HepG2 (cell line): ENCODE data around the gene MRPS14. TPM values are rescaled to one million over a fixed set of nuclear protein-coding genes. Genes with fewer than 3 reads are reported as not detected.
A peak's percentile ranks its signal among the peaks of the same experiment; 100 is the strongest.

Source experiments
- ATAC-seq: fragments of 200-7000 bp; cut with Tn5 transposase; 3 replicates; pipeline ENCODE4 v1.9.1; 2020; ENCODE audit warnings: mild to moderate bottlenecking, moderate library complexity
- BruUV-seq: library from RNA; stranded (reverse); fragments of 400-500 nt; replicated peaks from 2 replicates; lab custom pipeline; 2021; lab: Mats Ljungman, UMichigan
- CTCF ChIA-PET: fragments of 300-600 bp; formaldehyde crosslinking; extraction: SDS; loops from one replicate; lab custom pipeline; 2021; ENCODE audit warnings: low total read pairs, inconsistent platforms, low intra/inter-chr PET ratio; lab: Yijun Ruan, JAX
- POLR2A ChIA-PET: fragments of 350-600 bp; sonication (Branson Sonifier 250); formaldehyde crosslinking; loops from one replicate; lab custom pipeline; 2020; ENCODE audit warnings: antibody characterized with exemption, inconsistent platforms; lab: Yijun Ruan, JAX
- DNase-seq: peaks from one replicate; pipeline ENCODE4 v3.0.0-alpha.2; 2015; ENCODE audit warnings: low spot score
- FAIRE-seq: peaks from 3 replicates; lab custom pipeline; 2011; peaks lifted over from hg19 to GRCh38; lab: Jason Lieb, UNC
- H2AFZ ChIP-seq: one replicate; pipeline ENCODE4 v1.6.1; 2011; ENCODE audit warnings: low read length, inconsistent platforms
- H3K27ac ChIP-seq: fragments of 300-600 bp; 3 replicates; pipeline ENCODE4 v1.8.0; 2011; ENCODE audit warnings: mixed run types, mild to moderate bottlenecking, mixed read lengths, low read length, inconsistent platforms; ENCODE audit not compliant: insufficient read depth; ENCODE audit errors: extremely low read length
- H3K27me3 ChIP-seq, 2 experiments: fragments of 200-600 bp in 1 of 2; 2 replicates in 1 of 2; 3 replicates in 1 of 2; pipeline versions ENCODE4 v1.6.0 to v1.8.0; 2011; ENCODE audit warnings: low read length in 2 of 2, mild to moderate bottlenecking in 2 of 2, moderate library complexity in 2 of 2, inconsistent platforms in 1 of 2; ENCODE audit not compliant: insufficient read depth in 2 of 2, control insufficient read depth in 1 of 2
- H3K36me3 ChIP-seq, 2 experiments: fragments of 200-600 bp in 1 of 2; replicated peaks in 1 of 2; 2 replicates in 1 of 2; 3 replicates in 1 of 2; pipeline versions ENCODE4 v1.5.1 to v1.8.0; 2011; ENCODE audit warnings: low read length in 2 of 2, inconsistent platforms in 1 of 2; ENCODE audit not compliant: insufficient read depth in 2 of 2, control insufficient read depth in 1 of 2
- H3K4me1 ChIP-seq: 2 replicates; pipeline ENCODE4 v1.5.1; 2012; ENCODE audit warnings: low read length, inconsistent platforms; ENCODE audit not compliant: insufficient read depth
- H3K4me2 ChIP-seq: 2 replicates; pipeline ENCODE4 v1.6.0; 2011; ENCODE audit warnings: low read depth, low read length, inconsistent platforms
- H3K4me3 ChIP-seq, 3 experiments: fragments of 200-600 bp in 1 of 3; sonication (generic), shearing (Covaris generic) in 1 of 3; replicated peaks in 1 of 3; 2 replicates each; pipeline ENCODE4 v1.5.1; 2011 to 2016; ENCODE audit warnings: low read length in 3 of 3, inconsistent platforms in 2 of 3, low read depth in 2 of 3, mild to moderate bottlenecking in 2 of 3, control low read depth in 1 of 3, mixed read lengths in 1 of 3; ENCODE audit not compliant: insufficient read depth in 1 of 3
- H3K79me2 ChIP-seq: one replicate; pipeline ENCODE4 v1.6.1; 2011; ENCODE audit warnings: low read length, inconsistent platforms; ENCODE audit not compliant: insufficient read depth
- H3K9ac ChIP-seq: 2 replicates; pipeline ENCODE4 v1.6.0; 2011; ENCODE audit warnings: mild to moderate bottlenecking, low read depth, low read length, inconsistent platforms; ENCODE audit not compliant: insufficient read depth
- H3K9me3 ChIP-seq: 2 replicates; pipeline ENCODE4 v1.5.1; 2012; ENCODE audit warnings: mild to moderate bottlenecking, low read length
- H4K20me1 ChIP-seq: 2 replicates; pipeline ENCODE4 v1.6.0; 2011; ENCODE audit warnings: inconsistent platforms, mild to moderate bottlenecking, low read length, moderate library complexity; ENCODE audit not compliant: insufficient read depth
- CEBPB ChIP-seq: IDR thresholded peaks from 2 replicates; pipeline ENCODE4 v1.6.1; 2011; ENCODE audit warnings: low read depth, low read length, improper control_type of control experiment, borderline replicate concordance
- EHMT2 ChIP-seq: fragments of 200-600 bp; sonication (generic); IDR thresholded peaks from 2 replicates; pipeline ENCODE4 v1.7.0; 2017; ENCODE audit warnings: antibody characterized with exemption, low read depth, low read length, borderline replicate concordance
- HNRNPUL1 ChIP-seq: fragments of 200-400 bp; formaldehyde crosslinking; IDR thresholded peaks from 2 replicates; pipeline ENCODE4 v1.6.1; 2017; ENCODE audit warnings: low read depth, mild to moderate bottlenecking, low read length, moderate library complexity
- HOXD1 ChIP-seq: sonication (generic); formaldehyde crosslinking; IDR thresholded peaks from 2 replicates; pipeline ENCODE4 v1.5.0; 2020; ENCODE audit warnings: missing genetic modification reagents
- MAFF ChIP-seq: IDR thresholded peaks from 2 replicates; pipeline ENCODE4 v1.6.1; 2011; ENCODE audit warnings: low read depth, low read length, improper control_type of control experiment
- SP5 ChIP-seq: IDR thresholded peaks from 2 replicates; pipeline ENCODE4 v1.6.1; 2016; ENCODE audit warnings: low read depth, borderline replicate concordance
- SYNCRIP ChIP-seq: fragments of 200-400 bp; formaldehyde crosslinking; IDR thresholded peaks from 2 replicates; pipeline ENCODE4 v1.6.1; 2018; ENCODE audit warnings: mild to moderate bottlenecking, low read depth, low read length; ENCODE audit not compliant: insufficient read depth
- TGIF2 ChIP-seq: IDR thresholded peaks from 2 replicates; pipeline ENCODE4 v1.6.1; 2016; ENCODE audit warnings: control low read depth, missing compliant biosample characterization
- ZBTB3 ChIP-seq: sonication (generic); formaldehyde crosslinking; IDR thresholded peaks from 2 replicates; pipeline ENCODE4 v1.4.0; 2020; ENCODE audit warnings: low read depth, mild to moderate bottlenecking, moderate library complexity, missing genetic modification reagents, borderline replicate concordance
- ZNF274 ChIP-seq: sonication (generic); formaldehyde crosslinking; IDR thresholded peaks from 2 replicates; pipeline ENCODE4 v1.5.1; 2020; ENCODE audit warnings: mild to moderate bottlenecking, missing genetic modification reagents
- WGBS: methylation state at CpG from one replicate; pipeline ENCODE4 v1.1.6; 2017; ENCODE audit warnings: low lambda C conversion rate; 5-methylcytosine and 5-hydroxymethylcytosine counted together
- in situ Hi-C: cut with HindIII; loops from 2 replicates; pipeline ENCODE4 v1.10.0; 2017; ENCODE audit warnings: low pct_unique_long_range_greater_than_20kb; ENCODE audit not compliant: extremely low pct_ligation_motif_present
- intact Hi-C: fragments of 100-400 bp; cut with micrococcal nuclease; formaldehyde crosslinking; loops from one replicate; pipeline ENCODE4 v1.10.0; 2022; ENCODE audit not compliant: unreplicated experiment
- polyA plus RNA-seq, 8 experiments: library from polyadenylated mRNA; depleted of rRNA in 3 of 8; stranded (reverse) in 7 of 8; unstranded in 1 of 8; fragments of >200 nt; fragmentation: Illumina TruSeq in 4 of 8; extraction: Trizol in 4 of 8; gene quantifications; 2 replicates each; pipeline versions ENCODE4 v1.2.1 to v1.2.3, GENCODE V29; 2011 to 2016; ENCODE audit warnings: low read depth in 4 of 8, missing spikeins in 1 of 8, mixed read lengths in 1 of 8; ENCODE audit not compliant: insufficient read depth in 1 of 8
- total RNA-seq, 5 experiments: library from RNA; depleted of rRNA; stranded (reverse); fragments of >200 nt; fragmentation: Illumina TruSeq; extraction: Trizol; gene quantifications; 2 replicates each; pipeline ENCODE4 v1.2.3, GENCODE V29; 2016; ENCODE audit warnings: low read depth in 1 of 5

Gene MRPS14
- total and polyA plus RNA-seq, 2 of the 13 experiments (the other 11 are each of a cell fraction or from before 2014, with no cell fraction given), result 36.6 to 43.2 TPM

GRCh38 chr1:175023043-175023921 is at the start of gene MRPS14 (continued):
- peak; percentile 89 for TF ChIP-seq TGIF2 (CRISPR knock-in tag)
- TF ChIP-seq HNRNPUL1, result no peak
- TF ChIP-seq EHMT2, result peak; percentile 48; the same call in 1 of the 2 replicates
- TF ChIP-seq ZBTB3 (CRISPR knock-in tag), result no peak
- TF ChIP-seq HOXD1 (CRISPR knock-in tag), result no peak
- no peak for TF ChIP-seq CEBPB
- no peak for TF ChIP-seq SYNCRIP
- TF ChIP-seq, all 625 proteins: peak for 228

GRCh38 chr1:175072099-175072951 is 49.1 kb upstream of the MRPS14 start:
- no peak overlapping the region for H3K4me3 ChIP-seq
- H3K4me2 ChIP-seq, result no peak overlapping the region
- no TSS peak for BruUV-seq
- POLR2A ChIA-PET, result no interaction called here
- no peak overlapping the region for H3K27ac ChIP-seq
- intact Hi-C loops (no loop called here), in situ Hi-C loops (no loop called here)
- H2AFZ ChIP-seq, result no peak overlapping the region
- ATAC-seq, result no peak
- FAIRE-seq, result no peak
- H3K9me3 ChIP-seq, result no peaks in the 10 kb centered on the region
- CTCF ChIA-PET, result no interaction called here
- no peaks in the 10 kb centered on the region for H4K20me1 ChIP-seq
- H3K27me3 ChIP-seq, result peaks cover 0 to 8% of the 10 kb centered on the region in 2 experiments; a peak in 1 of 5 replicates
- H3K36me3 ChIP-seq, result no peaks in the 10 kb centered on the region
- H3K79me2 ChIP-seq, result no peaks in the 10 kb centered on the region
- DNase-seq, result no peak
- no peak overlapping the region for H3K9ac ChIP-seq
- TF ChIP-seq ZNF274 (CRISPR knock-in tag), result no peak
- TF ChIP-seq MAFF, result no peak
- TF ChIP-seq SP5 (CRISPR knock-in tag), result no peak
- 29% methylated on average over 10 of the region's 10 CpGs for WGBS
- H3K4me1 ChIP-seq, result no peaks in the 10 kb centered on the region
